OCI-LY7 (cell line): ENCODE data around the gene ZNF407. TPM values are rescaled to one million over a fixed set of nuclear protein-coding genes. Genes with fewer than 3 reads are reported as not detected.

Source experiments
- BruUV-seq: library from RNA; stranded (reverse); fragments of 400-500 nt; replicated peaks from 2 replicates; lab custom pipeline; 2021; lab: Mats Ljungman, UMichigan
- CTCF ChIA-PET: fragments of 300-600 bp; sonication (Branson Sonifier 250); formaldehyde crosslinking; loops from one replicate; lab custom pipeline; 2022; ENCODE audit warnings: antibody characterized with exemption; ENCODE audit not compliant: unreplicated experiment; lab: Charles Lee
- POLR2A ChIA-PET: fragments of 300-600 bp; sonication (Branson Sonifier 250); formaldehyde crosslinking; loops from one replicate; lab custom pipeline; 2022; ENCODE audit warnings: antibody characterized with exemption; lab: Charles Lee
- DNase-seq: peaks from one replicate; pipeline ENCODE4 v3.0.0-alpha.2; 2015; ENCODE audit warnings: low spot score
- H2AFZ ChIP-seq: fragments of 200-600 bp; sonication (generic), shearing (Covaris generic); 2 replicates; pipeline ENCODE4 v1.6.1; 2014; ENCODE audit warnings: mild to moderate bottlenecking, antibody characterized with exemption, low read length, moderate library complexity
- H3K27ac ChIP-seq: fragments of 200-600 bp; sonication (generic); 2 replicates; pipeline ENCODE4 v1.5.1; 2014; ENCODE audit warnings: mixed run types, low read depth, mild to moderate bottlenecking, moderate library complexity, low read length, inconsistent platforms; ENCODE audit not compliant: poor library complexity, severe bottlenecking
- H3K36me3 ChIP-seq: fragments of 200-600 bp; sonication (generic); 2 replicates; pipeline ENCODE4 v1.6.1; 2014; ENCODE audit warnings: mild to moderate bottlenecking, antibody characterized with exemption, low read length, moderate library complexity, mixed read lengths; ENCODE audit not compliant: insufficient read depth
- H3K4me1 ChIP-seq: fragments of 200-600 bp; sonication (generic); 2 replicates; pipeline ENCODE4 v1.5.1; 2014; ENCODE audit warnings: mild to moderate bottlenecking, low read length; ENCODE audit not compliant: insufficient read depth, poor library complexity, severe bottlenecking
- H3K4me2 ChIP-seq: fragments of 200-600 bp; sonication (generic); 2 replicates; pipeline ENCODE4 v1.6.1; 2014; ENCODE audit warnings: mild to moderate bottlenecking, low read length
- H3K4me3 ChIP-seq: fragments of 200-600 bp; sonication (generic); 2 replicates; pipeline ENCODE4 v1.5.1; 2014; ENCODE audit warnings: mild to moderate bottlenecking, low read depth, low read length; ENCODE audit not compliant: poor library complexity, severe bottlenecking
- H3K79me2 ChIP-seq: fragments of 200-600 bp; sonication (generic); 2 replicates; pipeline ENCODE4 v1.6.1; 2016; ENCODE audit warnings: low read depth, mild to moderate bottlenecking, low read length, moderate library complexity, mixed read lengths; ENCODE audit not compliant: insufficient read depth
- H3K9me2 ChIP-seq: fragments of 200-600 bp; sonication (generic); 2 replicates; pipeline ENCODE4 v1.6.1; 2016; ENCODE audit warnings: mild to moderate bottlenecking, low read length, mixed read lengths; ENCODE audit not compliant: insufficient read depth
- H3K9me3 ChIP-seq: fragments of 200-600 bp; sonication (generic); 2 replicates; pipeline ENCODE4 v1.6.1; 2014; ENCODE audit warnings: mild to moderate bottlenecking, mixed run types, low read length, mixed read lengths
- H4K20me1 ChIP-seq: fragments of 200-600 bp; sonication (generic); 2 replicates; pipeline ENCODE4 v1.6.1; 2014; ENCODE audit warnings: mild to moderate bottlenecking, antibody characterized with exemption, low read length, moderate library complexity, mixed read lengths; ENCODE audit not compliant: insufficient read depth
- CTCF ChIP-seq: fragments of 200-600 bp; sonication (generic); conservative IDR thresholded peaks from 2 replicates; pipeline ENCODE4 v1.5.1; 2014; ENCODE audit warnings: mild to moderate bottlenecking, antibody characterized with exemption, low read length, moderate library complexity, mixed read lengths
- EZH2phosphoT487 ChIP-seq: fragments of 200-600 bp; sonication (generic); IDR thresholded peaks from 2 replicates; pipeline ENCODE4 v1.6.1; 2018; ENCODE audit warnings: low read depth, borderline replicate concordance, mild to moderate bottlenecking, mixed run types, antibody characterized with exemption, low read length, moderate library complexity, mixed read lengths
- intact Hi-C: fragments of 100-400 bp; cut with micrococcal nuclease; formaldehyde crosslinking; loops from one replicate; pipeline ENCODE4 v1.10.0; 2022; ENCODE audit not compliant: unreplicated experiment
- total RNA-seq, 2 experiments: library from RNA; depleted of rRNA in 1 of 2; stranded (reverse); fragments of >200 nt in 1 of 2; shearing (Covaris generic) in 1 of 2; gene quantifications; 2 replicates each; pipeline ENCODE4 v1.2.3, GENCODE V29; 2014 to 2022

Gene ZNF407
- total RNA-seq, 2 experiments from 2014 or later = 8.9 to 11.9 TPM

- Histone ChIP-seq H3K4me3 (no peak overlapping the region), H3K4me2 (no peak overlapping the region), H3K36me3 (no peaks in the 10 kb centered on the region), H4K20me1 (no peaks in the 10 kb centered on the region), H3K27ac (no peak overlapping the region), H2AFZ (no peak overlapping the region), H3K4me1 (no peaks in the 10 kb centered on the region), H3K79me2 (no peaks in the 10 kb centered on the region), H3K9me2 (no peaks in the 10 kb centered on the region), H3K9me3 (no peaks in the 10 kb centered on the region)
- POLR2A ChIA-PET = no interaction called here
- intact Hi-C loops = no loop called here
- TF ChIP-seq EZH2phosphoT487 = no peak
- CTCF ChIA-PET = no interaction called here
- no TSS peak for BruUV-seq
- DNase-seq = no peak
Measured at GRCh38 chr18:74669136-74669798, 71.6 kb downstream of the ZNF407 start.

GRCh38 chr18:74672371-74672770 is 74.7 kb downstream of the ZNF407 start:
- no peak overlapping the region for H2AFZ ChIP-seq
- no peak overlapping the region for H3K4me2 ChIP-seq
- DNase-seq = no peak
- no peak overlapping the region for H3K27ac ChIP-seq
- H3K79me2 ChIP-seq = no peaks in the 10 kb centered on the region
- H3K4me1 ChIP-seq = no peaks in the 10 kb centered on the region
- ChIA-PET POLR2A (interaction anchor here (0.6 kb wide), 1 partner anchor 643 kb away, joined by 3 read pairs; no protein-coding TSS in a partner anchor), CTCF (no interaction called here)
- H4K20me1 ChIP-seq = no peaks in the 10 kb centered on the region
- no peak for TF ChIP-seq CTCF
- no peak for TF ChIP-seq EZH2phosphoT487
- no peaks in the 10 kb centered on the region for H3K36me3 ChIP-seq
- intact Hi-C loops = no loop called here
- no peaks in the 10 kb centered on the region for H3K9me2 ChIP-seq
- no peak overlapping the region for H3K4me3 ChIP-seq
- no peaks in the 10 kb centered on the region for H3K9me3 ChIP-seq
- BruUV-seq = no TSS peak

- no peak for DNase-seq
- H3K4me2 ChIP-seq = no peak overlapping the region
- CTCF ChIA-PET = no interaction called here
- H3K4me3 ChIP-seq = no peak overlapping the region
- no peaks in the 10 kb centered on the region for H3K79me2 ChIP-seq
- TF ChIP-seq CTCF = no peak
- POLR2A ChIA-PET = no interaction called here
- no TSS peak for BruUV-seq
- H3K36me3 ChIP-seq = no peaks in the 10 kb centered on the region
- no peak overlapping the region for H3K27ac ChIP-seq
- no peak overlapping the region for H2AFZ ChIP-seq
- H3K4me1 ChIP-seq = no peaks in the 10 kb centered on the region
- no peaks in the 10 kb centered on the region for H4K20me1 ChIP-seq
- intact Hi-C loops = no loop called here
- H3K9me3 ChIP-seq = no peaks in the 10 kb centered on the region
- no peaks in the 10 kb centered on the region for H3K9me2 ChIP-seq
Measured at GRCh38 chr18:74674487-74674886, 76.8 kb downstream of the ZNF407 start.
